Common myeloid progenitor, CD34-positive (primary cell): Measurements from ENCODE around the gene RALGAPA2.

Experiments used
- CTCF ChIA-PET: fragments of 350-600 bp; sonication (Branson Sonifier 250); formaldehyde crosslinking; loops from one replicate; lab custom pipeline; 2021; ENCODE audit warnings: antibody characterized with exemption; lab: Charles Lee
- POLR2A ChIA-PET: fragments of 350-600 bp; sonication (Branson Sonifier 250); formaldehyde crosslinking; loops from one replicate; lab custom pipeline; 2021; ENCODE audit warnings: antibody characterized with exemption; lab: Charles Lee
- DNase-seq, 3 donors: peaks; one replicate each; pipeline versions ENCODE4 v3.0.0 to v3.0.0-alpha.2; 2013
- H3K27ac ChIP-seq, 2 experiments: 1 replicate in 1 of 2; 2 replicates in 1 of 2; pipeline ENCODE4 v1.7.0; 2013; ENCODE audit warnings: inconsistent platforms in 2 of 2, low read length in 2 of 2, mild to moderate bottlenecking in 2 of 2, low read depth in 1 of 2, moderate library complexity in 1 of 2; ENCODE audit not compliant: severe bottlenecking in 2 of 2, insufficient read depth in 1 of 2, poor library complexity in 1 of 2
- H3K27me3 ChIP-seq, 5 experiments: replicated peaks in 2 of 5; 1 replicate in 3 of 5; 2 replicates in 2 of 5; pipeline versions ENCODE4 v1.6.1 to v1.7.0; 2013; ENCODE audit warnings: low read length in 4 of 5, mild to moderate bottlenecking in 2 of 5, moderate library complexity in 2 of 5, inconsistent platforms in 1 of 5; ENCODE audit not compliant: insufficient read depth in 5 of 5, control insufficient read depth in 4 of 5
- H3K36me3 ChIP-seq, 4 experiments: 1 replicate in 2 of 4; 2 replicates in 2 of 4; pipeline versions ENCODE4 v1.6.1 to v1.7.0; 2013; ENCODE audit warnings: low read length in 3 of 4, control low read depth in 1 of 4, mild to moderate bottlenecking in 1 of 4; ENCODE audit not compliant: control insufficient read depth in 4 of 4, insufficient read depth in 4 of 4
- H3K4me1 ChIP-seq, 4 experiments: 1 replicate in 3 of 4; 2 replicates in 1 of 4; pipeline versions ENCODE4 v1.6.1 to v1.7.1; 2013; ENCODE audit warnings: low read length in 3 of 4, mild to moderate bottlenecking in 3 of 4, control low read depth in 1 of 4, inconsistent platforms in 1 of 4, moderate library complexity in 1 of 4; ENCODE audit not compliant: control insufficient read depth in 4 of 4, insufficient read depth in 4 of 4; ENCODE audit errors: control extremely low read depth in 1 of 4
- H3K4me3 ChIP-seq, 7 experiments: 1 replicate in 4 of 7; 2 replicates in 3 of 7; pipeline versions ENCODE4 v1.5.1 to v1.7.0; 2013; ENCODE audit warnings: mild to moderate bottlenecking in 7 of 7, low read length in 6 of 7, moderate library complexity in 6 of 7, inconsistent platforms in 2 of 7, low read depth in 2 of 7, control low read depth in 1 of 7; ENCODE audit not compliant: insufficient read depth in 4 of 7, control insufficient read depth in 1 of 7; ENCODE audit errors: extremely low read depth in 1 of 7
- H3K9me3 ChIP-seq, 5 experiments: 1 replicate in 4 of 5; 2 replicates in 1 of 5; pipeline versions ENCODE4 v1.6.1 to v1.7.1; 2013; ENCODE audit warnings: low read length in 4 of 5, mild to moderate bottlenecking in 2 of 5, inconsistent platforms in 1 of 5, low read depth in 1 of 5, moderate library complexity in 1 of 5; ENCODE audit not compliant: control insufficient read depth in 4 of 5, insufficient read depth in 2 of 5; ENCODE audit errors: control extremely low read depth in 1 of 5
- WGBS: methylation state at CpG from one replicate; pipeline ENCODE4 v1.1.5; 2013; ENCODE audit not compliant: insufficient coverage; 5-methylcytosine and 5-hydroxymethylcytosine counted together

RALGAPA2 gene

DNA sequence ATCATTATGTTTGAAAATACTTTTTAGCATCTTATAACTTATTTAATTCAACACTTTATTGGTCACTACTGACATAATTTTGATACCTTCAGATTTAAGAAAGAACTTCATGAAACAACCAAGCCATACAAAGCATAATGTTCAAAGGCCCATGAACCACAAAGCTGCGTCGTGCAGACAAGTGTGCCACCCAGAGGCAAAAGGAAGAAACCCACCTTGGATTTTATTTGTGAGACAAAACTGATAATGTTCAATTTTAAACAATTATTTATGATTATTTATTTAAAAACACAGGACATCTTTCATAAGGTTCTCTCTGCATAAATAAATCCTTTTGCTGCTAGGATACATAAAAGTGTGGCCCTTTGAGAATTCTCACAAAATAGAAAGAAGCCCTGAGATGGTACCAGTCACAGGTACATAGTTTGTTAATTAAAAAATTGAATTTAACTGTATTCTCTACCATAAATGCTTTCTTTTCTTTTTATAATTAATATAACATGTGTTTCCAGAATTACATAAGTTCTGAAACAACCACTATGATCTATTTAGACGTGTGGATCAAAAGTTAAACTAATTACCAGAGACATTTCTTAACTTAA, 143.7 kb downstream of the RALGAPA2 start:
- POLR2A ChIA-PET: interaction anchor here (1.0 kb wide), 1 partner anchor 116 kb away, joined by 3 read pairs; no protein-coding TSS in a partner anchor
- Histone ChIP-seq H3K27ac (no peak overlapping the region), H3K36me3 (peaks cover 16 to 36% (median 23%) of the 10 kb centered on the region in 4 experiments), H3K27me3 (no peaks in the 10 kb centered on the region), H3K4me1 (no peaks in the 10 kb centered on the region), H3K4me3 (no peak overlapping the region), H3K9me3 (no peaks in the 10 kb centered on the region)
- CTCF ChIA-PET: interaction anchor here (0.7 to 2.2 kb wide), 4 partner anchors 16 to 483 kb away, joined by 3 to 7 read pairs (median 4); no protein-coding TSS in a partner anchor
- no CpG with 5 or more reads among the region's 3 CpGs for WGBS
- peak; percentile 43 to 65 (median 60) for DNase-seq

DNA sequence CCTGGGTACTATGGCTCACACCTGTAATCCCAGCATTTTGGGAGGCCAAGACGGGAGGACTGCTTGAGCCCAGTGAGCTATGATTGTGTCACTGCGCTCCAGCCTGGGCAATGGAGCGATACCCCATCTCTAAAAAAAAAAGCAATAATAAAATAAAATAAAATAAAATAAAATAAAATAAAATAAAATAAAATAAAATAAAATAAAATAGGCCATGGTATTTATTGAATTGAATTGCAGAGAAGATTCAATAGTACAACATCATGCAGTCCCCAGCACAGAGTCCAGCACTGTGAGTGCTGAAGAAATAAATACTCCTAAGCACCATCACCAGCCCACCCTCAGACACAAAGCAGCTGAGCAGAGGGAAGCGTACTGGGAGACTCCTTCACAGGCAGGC, 144.7 kb downstream of the RALGAPA2 start:
- Histone ChIP-seq H3K9me3 (no peaks in the 10 kb centered on the region), H3K4me3 (no peak overlapping the region), H3K27me3 (no peaks in the 10 kb centered on the region), H3K36me3 (peaks cover 16 to 28% (median 19%) of the 10 kb centered on the region in 4 experiments), H3K27ac (no peak overlapping the region), H3K4me1 (no peaks in the 10 kb centered on the region)
- no peak for DNase-seq
- ChIA-PET POLR2A (no interaction called here), CTCF (interaction anchor here (0.7 to 2.2 kb wide), 4 partner anchors 9 to 521 kb away, joined by 3 to 7 read pairs (median 4); no protein-coding TSS in a partner anchor)
- 100% methylated on average over 1 of the region's 4 CpGs for WGBS

DNA sequence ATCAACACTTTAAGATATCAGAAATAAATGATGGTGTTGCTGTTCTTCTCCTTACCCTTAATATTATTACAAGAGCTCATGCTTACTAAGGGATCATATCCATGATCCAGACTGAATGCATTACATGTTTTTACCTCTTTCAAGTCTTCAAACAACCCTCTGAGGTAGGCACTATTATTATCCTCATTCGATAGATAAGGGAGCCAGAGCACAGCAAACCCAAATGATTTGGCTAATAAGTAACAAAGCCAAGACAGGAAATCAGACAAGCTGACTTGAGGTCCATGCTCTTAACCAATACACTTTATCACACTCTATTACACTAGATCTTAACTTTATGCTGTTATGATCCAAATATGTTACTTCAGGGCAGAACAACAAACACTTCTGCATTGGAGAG, 145.9 kb downstream of the RALGAPA2 start:
- ChIA-PET POLR2A (no interaction called here), CTCF (interaction anchor here (0.7 to 1.4 kb wide), 4 partner anchors 12 to 100 kb away, joined by 3 to 4 read pairs (median 4); no protein-coding TSS in a partner anchor)
- no peak for DNase-seq
- peaks cover 0 to 3% (median under 1%) of the 10 kb centered on the region in 4 experiments for H3K4me1 ChIP-seq
- no peaks in the 10 kb centered on the region for H3K27me3 ChIP-seq
- no peak overlapping the region for H3K27ac ChIP-seq
- no peak overlapping the region for H3K4me3 ChIP-seq
- H3K36me3 ChIP-seq: peaks cover 14 to 23% (median 16%) of the 10 kb centered on the region in 4 experiments
- no peaks in the 10 kb centered on the region for H3K9me3 ChIP-seq
- WGBS: 100% methylated on average over 1 of the region's 1 CpG

DNA sequence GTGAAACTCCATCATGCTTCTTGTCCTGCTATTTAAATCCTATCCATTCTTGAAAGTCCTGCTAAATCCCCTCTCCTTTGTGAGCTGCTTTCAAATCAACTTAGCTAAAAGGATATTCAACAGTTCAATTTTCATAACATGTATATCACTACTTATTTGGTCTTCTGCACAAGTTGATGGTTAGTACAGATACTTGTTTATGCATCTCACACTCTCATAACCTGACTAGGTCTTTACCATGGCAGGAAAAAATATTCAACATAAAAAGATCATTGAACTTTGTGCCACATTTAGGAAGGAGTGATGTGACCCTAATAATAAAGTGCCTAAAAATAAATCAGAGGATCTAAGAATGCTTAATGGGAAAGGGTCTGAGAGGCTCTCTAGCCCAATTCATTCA, 148.2 kb downstream of the RALGAPA2 start:
- no peaks in the 10 kb centered on the region for H3K9me3 ChIP-seq
- ChIA-PET CTCF (interaction anchor here (1.9 to 2.2 kb wide), 2 partner anchors 8 to 30 kb away, joined by 6 to 7 read pairs; no protein-coding TSS in a partner anchor), POLR2A (no interaction called here)
- H3K36me3 ChIP-seq: peaks cover 11 to 21% (median 13%) of the 10 kb centered on the region in 4 experiments
- peaks cover 0 to 3% (median 2%) of the 10 kb centered on the region in 4 experiments for H3K4me1 ChIP-seq
- H3K27ac ChIP-seq: no peak overlapping the region
- no peak overlapping the region for H3K4me3 ChIP-seq
- no peaks in the 10 kb centered on the region for H3K27me3 ChIP-seq
- DNase-seq: no peak

DNA sequence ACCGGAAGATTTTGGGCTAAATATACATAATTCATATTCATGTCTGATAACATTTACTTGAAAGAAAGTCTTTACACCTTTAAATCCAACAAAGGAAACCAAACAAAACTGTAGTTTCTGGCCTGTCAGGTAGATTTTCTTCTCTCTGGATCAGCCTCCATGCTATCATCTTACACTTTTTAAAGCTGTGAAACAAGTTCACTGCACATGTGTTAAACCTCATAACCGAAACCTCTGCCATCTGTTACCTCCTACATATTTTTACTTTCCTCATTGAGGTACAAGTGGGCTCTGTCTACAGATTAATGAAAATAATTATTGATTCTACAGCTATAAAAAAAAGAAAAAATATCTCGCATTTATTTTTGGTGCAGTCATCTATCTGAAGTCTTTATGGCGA, 149.9 kb downstream of the RALGAPA2 start:
- ChIA-PET POLR2A (no interaction called here), CTCF (no interaction called here)
- no peak overlapping the region for H3K4me3 ChIP-seq
- H3K27ac ChIP-seq: no peak overlapping the region
- H3K4me1 ChIP-seq: peaks cover 0 to 3% (median 2%) of the 10 kb centered on the region in 4 experiments
- peaks cover 11 to 21% (median 14%) of the 10 kb centered on the region in 4 experiments for H3K36me3 ChIP-seq
- no peak for DNase-seq
- no CpG with 5 or more reads among the region's 4 CpGs for WGBS
- H3K9me3 ChIP-seq: no peaks in the 10 kb centered on the region
- H3K27me3 ChIP-seq: no peaks in the 10 kb centered on the region

DNA sequence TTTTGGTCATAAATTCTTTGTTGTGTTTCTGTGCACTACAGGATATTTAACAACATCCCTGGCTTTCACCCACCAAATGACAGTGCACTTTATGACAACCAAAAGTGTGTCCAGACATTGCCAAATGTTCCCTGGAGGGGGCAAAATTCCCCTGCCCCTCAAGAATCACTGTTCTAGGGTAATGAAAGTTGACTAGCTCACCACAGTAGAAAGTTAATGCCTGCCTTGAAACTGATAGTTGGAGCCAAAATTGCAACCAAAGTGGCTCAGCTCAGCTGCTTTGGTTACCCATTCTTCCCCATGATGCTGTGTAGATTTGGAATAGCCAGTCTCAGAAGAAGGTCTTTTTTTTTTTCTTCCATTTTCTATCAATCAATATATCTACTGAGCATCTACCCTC, 150.6 kb downstream of the RALGAPA2 start:
- H3K27me3 ChIP-seq: no peaks in the 10 kb centered on the region
- H3K36me3 ChIP-seq: peaks cover 7 to 21% (median 11%) of the 10 kb centered on the region in 4 experiments
- peaks cover 0 to 3% (median 2%) of the 10 kb centered on the region in 4 experiments for H3K4me1 ChIP-seq
- no peak overlapping the region for H3K27ac ChIP-seq
- no peak overlapping the region for H3K4me3 ChIP-seq
- CTCF ChIA-PET: interaction anchor here (0.6 to 1.4 kb wide), 2 partner anchors 11 to 764 kb away, joined by 3 to 5 read pairs; no protein-coding TSS in a partner anchor
- no peaks in the 10 kb centered on the region for H3K9me3 ChIP-seq
- peak in 2 of 3 donors; percentile 22 to 26 for DNase-seq
- POLR2A ChIA-PET: no interaction called here

DNA sequence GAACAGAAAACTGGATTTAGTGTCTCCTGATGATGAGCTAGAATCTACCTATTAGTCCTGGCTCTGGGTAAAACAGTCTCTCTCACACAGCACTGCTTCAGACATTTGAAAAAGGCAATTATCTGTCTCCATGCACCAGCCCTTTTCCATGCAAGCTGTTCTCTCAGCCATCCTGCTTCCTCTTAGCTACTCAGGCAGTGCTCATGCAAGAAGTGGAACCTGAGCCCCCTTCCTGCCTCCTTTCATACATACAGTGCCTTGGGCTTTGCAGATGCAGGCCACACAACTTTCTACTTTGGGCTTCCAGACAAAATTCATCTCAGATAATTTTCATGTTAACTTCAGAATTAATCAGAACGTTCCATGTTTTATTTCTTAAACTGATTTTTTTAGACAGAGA, 151.3 kb downstream of the RALGAPA2 start:
- no peak overlapping the region for H3K27ac ChIP-seq
- H3K36me3 ChIP-seq: peaks cover 11 to 27% (median 12%) of the 10 kb centered on the region in 4 experiments
- ChIA-PET CTCF (interaction anchor here (1.4 kb wide), 1 partner anchor 10 kb away, joined by 5 read pairs; no protein-coding TSS in a partner anchor), POLR2A (no interaction called here)
- DNase-seq: no peak
- no peaks in the 10 kb centered on the region for H3K27me3 ChIP-seq
- 100% methylated on average over 1 of the region's 1 CpG for WGBS
- H3K4me3 ChIP-seq: no peak overlapping the region
- peaks cover 0 to 1% (median 0%) of the 10 kb centered on the region in 5 experiments for H3K9me3 ChIP-seq
- peaks cover 0 to 3% (median 2%) of the 10 kb centered on the region in 4 experiments for H3K4me1 ChIP-seq
